Neural cell (in vitro differentiated cells): ENCODE measurements around the gene ANGEL1.

Experiments used
- CTCF ChIP-seq: fragments of 450-650 bp; IDR thresholded peaks from 2 replicates; pipeline ENCODE4 v1.5.1; 2014; ENCODE audit warnings: antibody characterized with exemption, mild to moderate bottlenecking, moderate library complexity; ENCODE audit not compliant: poor library complexity, severe bottlenecking
- RAD21 ChIP-seq: fragments of 450-650 bp; conservative IDR thresholded peaks from 2 replicates; pipeline ENCODE4 v1.6.1; 2014; ENCODE audit warnings: antibody characterized with exemption, mild to moderate bottlenecking, moderate library complexity

GRCh38 chr14:76808011-76808410 lies 4.7 kb downstream of the ANGEL1 start:
- no peak for TF ChIP-seq RAD21
- TF ChIP-seq CTCF: no peak
